HEK293 (cell line): ENCODE data around the gene FHIP1B.

Experiments used
- GLIS1 ChIP-seq: fragments of 450-650 bp; formaldehyde crosslinking; IDR thresholded peaks from 2 replicates; pipeline ENCODE4 v1.5.1; 2016; ENCODE audit warnings: missing biosample characterization, missing genetic modification characterization
- ZBTB8A ChIP-seq: fragments of 450-650 bp; formaldehyde crosslinking; IDR thresholded peaks from 2 replicates; pipeline ENCODE4 v1.5.1; 2016; ENCODE audit warnings: missing biosample characterization, missing genetic modification characterization
- ZNF248 ChIP-seq: fragments of 450-650 bp; formaldehyde crosslinking; IDR thresholded peaks from 2 replicates; pipeline ENCODE4 v1.5.1; 2017; ENCODE audit warnings: missing biosample characterization, missing genetic modification characterization
- ZNF350 ChIP-seq: fragments of 450-650 bp; formaldehyde crosslinking; IDR thresholded peaks from 2 replicates; pipeline ENCODE4 v1.5.0; 2017; ENCODE audit warnings: missing biosample characterization, mild to moderate bottlenecking, missing genetic modification characterization
- ZNF416 ChIP-seq: fragments of 450-650 bp; formaldehyde crosslinking; IDR thresholded peaks from 2 replicates; pipeline ENCODE4 v1.5.1; 2016; ENCODE audit warnings: missing biosample characterization, missing genetic modification characterization
- ZNF707 ChIP-seq: fragments of 450-650 bp; formaldehyde crosslinking; IDR thresholded peaks from 2 replicates; pipeline ENCODE4 v1.5.1; 2016; ENCODE audit warnings: missing biosample characterization, missing genetic modification characterization
- TF ChIP-seq, protein P1 (sequence below): fragments of 450-650 bp; formaldehyde crosslinking; IDR thresholded peaks from 2 replicates; pipeline ENCODE4 v1.5.1; 2016; ENCODE audit warnings: missing biosample characterization, missing genetic modification characterization
- TF ChIP-seq, protein P2 (sequence below): fragments of 450-650 bp; formaldehyde crosslinking; IDR thresholded peaks from 2 replicates; pipeline ENCODE4 v1.5.1; 2016; ENCODE audit warnings: missing biosample characterization, missing genetic modification characterization, borderline replicate concordance
- TF ChIP-seq, protein P3 (sequence below): fragments of 450-650 bp; IDR thresholded peaks from 2 replicates; pipeline ENCODE4 v1.5.1; 2018; ENCODE audit warnings: missing biosample characterization, mild to moderate bottlenecking, missing genetic modification characterization

DNA sequence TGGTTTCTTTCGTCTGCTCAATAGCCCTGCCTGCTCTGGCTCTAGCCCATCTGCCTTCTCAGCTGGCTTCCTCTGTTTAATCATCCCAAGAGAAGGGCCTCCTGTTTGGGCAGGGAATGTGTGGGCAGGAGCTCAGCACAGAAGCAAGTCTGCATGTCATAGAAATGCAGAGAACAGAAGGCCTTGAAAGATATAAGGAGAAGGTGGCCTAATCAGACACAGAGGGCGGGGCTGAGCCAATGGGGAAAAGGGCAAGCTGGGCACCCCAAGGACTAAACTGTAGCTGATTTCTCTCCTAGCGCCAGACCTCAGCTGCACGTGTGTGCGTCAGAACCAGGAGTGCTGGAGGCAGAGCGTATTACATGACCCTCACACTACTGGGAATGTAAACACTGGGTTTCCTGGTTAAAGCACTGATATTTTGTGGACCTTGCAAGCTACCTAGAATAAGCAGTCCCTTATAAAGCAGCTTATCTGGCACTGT lies 17.6 kb upstream of the FHIP1B start:
- TF ChIP-seq, protein P1, sequence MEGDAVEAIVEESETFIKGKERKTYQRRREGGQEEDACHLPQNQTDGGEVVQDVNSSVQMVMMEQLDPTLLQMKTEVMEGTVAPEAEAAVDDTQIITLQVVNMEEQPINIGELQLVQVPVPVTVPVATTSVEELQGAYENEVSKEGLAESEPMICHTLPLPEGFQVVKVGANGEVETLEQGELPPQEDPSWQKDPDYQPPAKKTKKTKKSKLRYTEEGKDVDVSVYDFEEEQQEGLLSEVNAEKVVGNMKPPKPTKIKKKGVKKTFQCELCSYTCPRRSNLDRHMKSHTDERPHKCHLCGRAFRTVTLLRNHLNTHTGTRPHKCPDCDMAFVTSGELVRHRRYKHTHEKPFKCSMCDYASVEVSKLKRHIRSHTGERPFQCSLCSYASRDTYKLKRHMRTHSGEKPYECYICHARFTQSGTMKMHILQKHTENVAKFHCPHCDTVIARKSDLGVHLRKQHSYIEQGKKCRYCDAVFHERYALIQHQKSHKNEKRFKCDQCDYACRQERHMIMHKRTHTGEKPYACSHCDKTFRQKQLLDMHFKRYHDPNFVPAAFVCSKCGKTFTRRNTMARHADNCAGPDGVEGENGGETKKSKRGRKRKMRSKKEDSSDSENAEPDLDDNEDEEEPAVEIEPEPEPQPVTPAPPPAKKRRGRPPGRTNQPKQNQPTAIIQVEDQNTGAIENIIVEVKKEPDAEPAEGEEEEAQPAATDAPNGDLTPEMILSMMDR (tag by site-specific recombination), result no peak
- TF ChIP-seq ZNF350 (tag by site-specific recombination), result no peak
- TF ChIP-seq ZNF707 (tag by site-specific recombination), result no peak
- TF ChIP-seq, protein P2, sequence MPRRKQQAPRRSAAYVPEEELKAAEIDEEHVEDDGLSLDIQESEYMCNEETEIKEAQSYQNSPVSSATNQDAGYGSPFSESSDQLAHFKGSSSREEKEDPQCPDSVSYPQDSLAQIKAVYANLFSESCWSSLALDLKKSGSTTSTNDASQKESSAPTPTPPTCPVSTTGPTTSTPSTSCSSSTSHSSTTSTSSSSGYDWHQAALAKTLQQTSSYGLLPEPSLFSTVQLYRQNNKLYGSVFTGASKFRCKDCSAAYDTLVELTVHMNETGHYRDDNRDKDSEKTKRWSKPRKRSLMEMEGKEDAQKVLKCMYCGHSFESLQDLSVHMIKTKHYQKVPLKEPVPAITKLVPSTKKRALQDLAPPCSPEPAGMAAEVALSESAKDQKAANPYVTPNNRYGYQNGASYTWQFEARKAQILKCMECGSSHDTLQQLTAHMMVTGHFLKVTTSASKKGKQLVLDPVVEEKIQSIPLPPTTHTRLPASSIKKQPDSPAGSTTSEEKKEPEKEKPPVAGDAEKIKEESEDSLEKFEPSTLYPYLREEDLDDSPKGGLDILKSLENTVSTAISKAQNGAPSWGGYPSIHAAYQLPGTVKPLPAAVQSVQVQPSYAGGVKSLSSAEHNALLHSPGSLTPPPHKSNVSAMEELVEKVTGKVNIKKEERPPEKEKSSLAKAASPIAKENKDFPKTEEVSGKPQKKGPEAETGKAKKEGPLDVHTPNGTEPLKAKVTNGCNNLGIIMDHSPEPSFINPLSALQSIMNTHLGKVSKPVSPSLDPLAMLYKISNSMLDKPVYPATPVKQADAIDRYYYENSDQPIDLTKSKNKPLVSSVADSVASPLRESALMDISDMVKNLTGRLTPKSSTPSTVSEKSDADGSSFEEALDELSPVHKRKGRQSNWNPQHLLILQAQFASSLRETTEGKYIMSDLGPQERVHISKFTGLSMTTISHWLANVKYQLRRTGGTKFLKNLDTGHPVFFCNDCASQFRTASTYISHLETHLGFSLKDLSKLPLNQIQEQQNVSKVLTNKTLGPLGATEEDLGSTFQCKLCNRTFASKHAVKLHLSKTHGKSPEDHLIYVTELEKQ (tag by site-specific recombination), result no peak
- TF ChIP-seq ZNF248 (tag by site-specific recombination), result no peak
- TF ChIP-seq, protein P3, sequence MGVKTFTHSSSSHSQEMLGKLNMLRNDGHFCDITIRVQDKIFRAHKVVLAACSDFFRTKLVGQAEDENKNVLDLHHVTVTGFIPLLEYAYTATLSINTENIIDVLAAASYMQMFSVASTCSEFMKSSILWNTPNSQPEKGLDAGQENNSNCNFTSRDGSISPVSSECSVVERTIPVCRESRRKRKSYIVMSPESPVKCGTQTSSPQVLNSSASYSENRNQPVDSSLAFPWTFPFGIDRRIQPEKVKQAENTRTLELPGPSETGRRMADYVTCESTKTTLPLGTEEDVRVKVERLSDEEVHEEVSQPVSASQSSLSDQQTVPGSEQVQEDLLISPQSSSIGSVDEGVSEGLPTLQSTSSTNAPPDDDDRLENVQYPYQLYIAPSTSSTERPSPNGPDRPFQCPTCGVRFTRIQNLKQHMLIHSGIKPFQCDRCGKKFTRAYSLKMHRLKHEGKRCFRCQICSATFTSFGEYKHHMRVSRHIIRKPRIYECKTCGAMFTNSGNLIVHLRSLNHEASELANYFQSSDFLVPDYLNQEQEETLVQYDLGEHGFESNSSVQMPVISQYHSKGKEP (tag by site-specific recombination), result no peak
- no peak for TF ChIP-seq ZNF416 (tag by site-specific recombination)
- no peak for TF ChIP-seq GLIS1 (tag by site-specific recombination)
- TF ChIP-seq ZBTB8A (tag by site-specific recombination), result no peak
